Fibroblast of the conjunctiva (primary cell): Measurements from ENCODE around the gene SH3TC1.
A peak's percentile ranks its signal among the peaks of the same experiment; 100 is the strongest.

Experiments
- DNase-seq: peaks from one replicate; pipeline ENCODE4 v3.0.0-alpha.2; 2010; ENCODE audit warnings: low read depth

SH3TC1 gene

GRCh38 chr4:8181844-8182243 is 17.2 kb upstream of the SH3TC1 start:
- no peak for DNase-seq

- no peak for DNase-seq
Observed at GRCh38 chr4:8182294-8182693, 16.8 kb upstream of the SH3TC1 start.

- peak; percentile 91 for DNase-seq
Observed at GRCh38 chr4:8182858-8183725, 16.0 kb upstream of the SH3TC1 start.

- no peak for DNase-seq
Observed at GRCh38 chr4:8184061-8184460, 15.0 kb upstream of the SH3TC1 start.

GRCh38 chr4:8185295-8185694 is 13.8 kb upstream of the SH3TC1 start:
- peak; percentile 91 for DNase-seq

- DNase-seq = peak; percentile 36
Observed at GRCh38 chr4:8185930-8186329, 13.2 kb upstream of the SH3TC1 start.

- no peak for DNase-seq
Observed at GRCh38 chr4:8188085-8188484, 11.0 kb upstream of the SH3TC1 start.

GRCh38 chr4:8188743-8189550 is 10.1 kb upstream of the SH3TC1 start:
- DNase-seq = no peak

- DNase-seq = no peak
Observed at GRCh38 chr4:8189551-8190466, 9.3 kb upstream of the SH3TC1 start.

GRCh38 chr4:8191136-8191747 is 7.8 kb upstream of the SH3TC1 start:
- no peak for DNase-seq

- no peak for DNase-seq
Observed at GRCh38 chr4:8192748-8193738, 6.0 kb upstream of the SH3TC1 start.

GRCh38 chr4:8194306-8195242 is 4.5 kb upstream of the SH3TC1 start:
- no peak for DNase-seq

GRCh38 chr4:8195431-8195830 is 3.7 kb upstream of the SH3TC1 start:
- no peak for DNase-seq

GRCh38 chr4:8195841-8196458 is 3.1 kb upstream of the SH3TC1 start:
- DNase-seq = no peak

- no peak for DNase-seq
Observed at GRCh38 chr4:8197521-8197920, 1.6 kb upstream of the SH3TC1 start.

- no peak for DNase-seq
Observed at GRCh38 chr4:8198206-8198905, 734 bp upstream of the SH3TC1 start.

GRCh38 chr4:8199594-8200301 is 658 bp downstream of the SH3TC1 start:
- DNase-seq = no peak
